Endothelial cell of hepatic sinusoid (primary cell): ENCODE data around the gene KRT79.

Source experiments
- in situ Hi-C: cut with HindIII; loops from 2 replicates; pipeline ENCODE4 v1.10.0; 2017; ENCODE audit warnings: low sequenced_read_pairs

Gene KRT79

DNA sequence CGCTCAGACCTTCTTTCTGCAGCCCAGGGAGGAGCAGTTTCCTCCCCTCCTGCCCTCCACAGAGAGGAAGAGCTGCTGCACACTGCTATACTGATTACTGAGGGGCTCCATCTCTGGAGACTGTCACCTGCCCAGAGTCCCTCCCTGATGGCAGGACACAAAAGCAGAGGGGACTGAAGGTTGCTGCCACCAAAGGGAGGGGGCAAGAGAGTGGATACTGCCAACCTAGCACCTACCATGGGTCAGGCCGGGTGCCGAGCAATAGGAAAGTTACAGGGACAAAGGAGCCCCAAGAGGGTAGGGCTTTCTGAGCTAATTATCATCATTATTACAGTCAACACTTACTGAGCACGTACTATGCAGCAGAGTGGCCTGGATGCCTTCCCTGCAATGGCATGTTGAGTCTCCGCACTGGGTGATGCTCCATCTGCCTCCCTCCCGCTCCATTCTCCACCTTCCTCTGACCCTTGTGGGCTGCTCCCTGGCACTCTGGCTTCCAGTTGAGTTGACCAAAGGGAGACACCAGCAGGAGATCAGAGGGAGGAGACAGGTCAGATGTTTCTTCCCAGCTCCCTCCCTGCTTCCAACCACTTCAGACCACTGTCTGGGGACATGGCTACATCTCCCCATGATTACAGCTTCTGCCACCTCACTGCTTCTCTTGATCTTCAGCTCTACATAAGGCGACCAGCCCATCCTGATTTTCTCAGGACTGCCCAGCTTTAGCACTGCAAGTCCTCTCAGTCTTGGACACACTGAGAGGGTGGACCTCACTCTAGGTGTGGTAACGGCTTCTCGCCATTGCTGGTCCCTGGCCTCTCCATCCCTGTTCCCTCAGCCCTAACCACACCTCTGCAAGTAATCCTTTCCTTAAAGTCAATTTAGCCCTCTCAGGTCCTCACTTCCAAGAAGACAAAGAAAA, 2.6 kb upstream of the KRT79 start:
- in situ Hi-C loops, result no loop called here

DNA sequence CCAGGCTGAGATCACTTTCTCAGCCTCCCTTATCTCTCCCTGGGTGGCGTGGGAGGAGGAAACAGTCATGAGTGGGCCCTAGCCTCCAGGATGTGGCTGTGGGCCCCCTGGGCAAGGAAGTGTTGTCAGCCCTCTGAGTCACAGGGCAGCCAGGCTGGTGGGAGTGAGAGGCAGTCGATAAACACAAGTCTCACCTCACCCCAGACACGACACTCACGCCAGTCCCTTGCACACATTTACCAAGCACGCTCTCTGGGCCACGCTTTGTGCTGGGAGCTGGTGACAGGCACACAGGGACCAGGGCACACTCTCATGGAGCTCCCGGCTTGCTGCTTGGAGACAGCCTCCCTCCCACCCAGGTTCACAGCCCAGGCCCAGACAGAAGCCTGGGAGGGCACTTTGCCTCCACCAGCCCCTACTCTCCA, 1.9 kb upstream of the KRT79 start:
- in situ Hi-C loops, result no loop called here

DNA sequence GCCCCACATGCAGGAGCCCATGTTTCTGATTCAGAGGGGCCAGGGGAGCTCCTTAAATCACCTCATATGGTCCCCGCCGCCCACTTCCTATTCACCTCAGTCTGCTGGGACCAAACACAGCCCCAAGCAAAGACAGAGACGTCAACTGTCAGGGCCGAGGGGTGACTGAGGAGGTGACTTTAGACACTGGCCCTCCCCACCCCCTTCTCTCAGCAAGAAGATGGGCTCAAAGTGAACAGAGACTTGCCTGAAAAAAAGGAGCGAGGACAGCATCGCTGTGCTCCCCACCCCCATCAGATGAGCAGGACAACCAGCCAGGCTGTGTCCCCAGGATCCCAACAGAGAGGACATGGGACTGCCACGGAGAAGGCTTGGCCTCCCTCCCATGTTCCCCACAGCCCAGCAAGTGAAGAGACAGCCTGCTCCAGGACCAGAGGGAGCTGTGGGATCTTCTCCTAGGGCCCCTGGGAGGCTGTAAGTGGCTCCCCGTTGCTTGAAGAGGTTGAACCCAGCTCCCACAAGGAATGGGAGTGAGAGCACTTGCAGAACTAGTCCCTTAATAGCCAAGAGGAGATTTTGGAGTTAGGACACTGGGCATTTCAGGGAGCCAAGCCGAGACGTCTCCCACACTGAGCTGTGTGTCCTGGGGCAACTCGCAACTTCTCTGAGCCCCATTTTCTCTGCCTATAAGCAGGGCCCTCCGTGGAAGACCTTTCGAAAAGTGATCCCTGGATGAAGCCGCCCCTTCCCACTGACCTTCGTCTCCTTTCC, 1.3 kb upstream of the KRT79 start:
- in situ Hi-C loops, result no loop called here

GRCh38 chr12:52834727-52835001, 553 bp upstream of the KRT79 start:
- in situ Hi-C loops, result no loop called here

DNA sequence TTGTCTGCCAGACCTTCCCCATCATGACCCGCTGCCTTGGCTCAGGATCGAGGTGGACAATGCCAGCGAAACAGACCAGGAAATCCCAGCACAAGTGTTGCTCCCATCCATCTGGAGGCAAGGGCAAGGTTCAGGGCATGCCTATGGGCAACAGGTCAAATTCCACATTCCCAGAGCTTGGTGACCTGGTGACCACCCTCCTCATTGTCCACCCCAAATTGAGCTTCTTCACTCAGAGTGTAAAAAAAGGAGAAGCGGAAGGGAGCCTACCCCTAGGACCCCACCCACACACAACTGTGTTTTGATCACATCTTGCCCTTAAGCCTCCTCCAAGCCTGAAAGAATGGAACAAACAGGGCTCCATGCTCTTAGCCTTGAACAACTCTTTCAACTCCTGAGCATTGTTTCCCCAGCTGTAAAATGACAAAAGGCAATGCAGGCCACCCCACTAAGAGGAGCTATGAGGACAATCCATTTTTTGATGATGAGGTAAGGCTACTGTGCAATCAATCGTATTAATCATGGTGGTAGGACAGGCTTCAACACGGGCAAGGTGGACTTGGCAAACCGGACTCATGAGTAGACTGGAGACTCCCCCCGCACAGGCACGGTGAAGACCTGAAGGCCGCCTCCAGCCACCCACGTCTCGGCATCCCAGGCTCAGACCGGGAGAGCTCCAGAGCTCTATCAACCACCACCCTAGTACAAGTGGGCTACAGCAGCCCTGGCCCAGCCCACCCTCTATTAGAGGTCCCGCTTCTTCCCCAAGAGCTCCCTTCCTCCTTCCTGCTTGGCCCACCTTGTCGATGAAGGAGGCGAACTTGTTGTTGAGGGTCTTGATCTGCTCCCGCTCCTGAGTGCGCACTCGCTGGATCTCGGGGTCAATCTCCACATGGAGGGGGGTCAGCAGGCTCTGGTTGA, 866 bp downstream of the KRT79 start:
- in situ Hi-C loops, result no loop called here

DNA sequence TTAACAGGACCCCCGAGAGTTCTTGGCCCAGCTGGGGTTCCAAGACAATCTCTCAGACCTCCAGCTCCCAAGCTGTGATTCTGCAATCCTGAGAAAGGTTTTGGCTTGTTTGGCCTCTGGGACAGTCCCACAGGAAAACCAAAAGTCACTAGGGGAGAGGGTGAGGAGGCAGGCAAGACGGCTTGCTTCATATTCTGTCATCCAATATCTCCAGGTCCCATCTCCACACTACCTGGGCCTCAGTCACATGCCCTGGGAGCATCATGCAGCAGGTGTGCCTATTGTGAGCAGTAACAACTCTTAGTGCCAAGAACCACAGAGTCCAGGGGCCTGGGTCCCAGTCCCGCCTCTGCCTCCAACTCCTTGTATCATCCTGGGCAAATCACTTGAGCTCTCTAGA, 1.7 kb downstream of the KRT79 start:
- in situ Hi-C loops, result no loop called here

DNA sequence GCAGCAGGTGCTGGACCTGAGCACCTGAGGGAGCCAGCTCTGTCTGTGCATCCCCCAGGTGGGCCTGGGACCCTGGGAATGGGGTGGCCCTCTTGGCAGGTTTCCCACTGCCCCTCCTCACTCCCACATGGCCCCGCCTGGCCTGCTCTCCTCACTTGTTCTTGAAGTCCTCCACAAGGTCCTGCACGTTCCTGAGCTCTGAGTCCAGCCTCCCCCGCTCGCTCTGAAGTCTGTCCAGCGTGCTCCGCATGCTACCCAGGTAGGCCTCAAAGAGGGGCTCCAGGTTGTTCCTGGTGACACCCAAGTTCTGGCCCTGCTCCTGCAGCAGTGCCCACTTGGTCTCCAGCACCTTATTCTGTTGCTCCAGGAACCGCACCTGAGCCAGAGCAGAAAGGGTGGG, 2.9 kb downstream of the KRT79 start:
- in situ Hi-C loops, result no loop called here

GRCh38 chr12:52829986-52830770, 3.9 kb downstream of the KRT79 start:
- in situ Hi-C loops, result no loop called here

- in situ Hi-C loops, result no loop called here
These were observed 5.5 kb downstream of the KRT79 start for GRCh38 chr12:52828591-52829021.

- in situ Hi-C loops, result no loop called here
These were observed 6.0 kb downstream of the KRT79 start for GRCh38 chr12:52828156-52828555.

- in situ Hi-C loops, result no loop called here
These were observed 6.5 kb downstream of the KRT79 start for GRCh38 chr12:52827499-52828090.

DNA sequence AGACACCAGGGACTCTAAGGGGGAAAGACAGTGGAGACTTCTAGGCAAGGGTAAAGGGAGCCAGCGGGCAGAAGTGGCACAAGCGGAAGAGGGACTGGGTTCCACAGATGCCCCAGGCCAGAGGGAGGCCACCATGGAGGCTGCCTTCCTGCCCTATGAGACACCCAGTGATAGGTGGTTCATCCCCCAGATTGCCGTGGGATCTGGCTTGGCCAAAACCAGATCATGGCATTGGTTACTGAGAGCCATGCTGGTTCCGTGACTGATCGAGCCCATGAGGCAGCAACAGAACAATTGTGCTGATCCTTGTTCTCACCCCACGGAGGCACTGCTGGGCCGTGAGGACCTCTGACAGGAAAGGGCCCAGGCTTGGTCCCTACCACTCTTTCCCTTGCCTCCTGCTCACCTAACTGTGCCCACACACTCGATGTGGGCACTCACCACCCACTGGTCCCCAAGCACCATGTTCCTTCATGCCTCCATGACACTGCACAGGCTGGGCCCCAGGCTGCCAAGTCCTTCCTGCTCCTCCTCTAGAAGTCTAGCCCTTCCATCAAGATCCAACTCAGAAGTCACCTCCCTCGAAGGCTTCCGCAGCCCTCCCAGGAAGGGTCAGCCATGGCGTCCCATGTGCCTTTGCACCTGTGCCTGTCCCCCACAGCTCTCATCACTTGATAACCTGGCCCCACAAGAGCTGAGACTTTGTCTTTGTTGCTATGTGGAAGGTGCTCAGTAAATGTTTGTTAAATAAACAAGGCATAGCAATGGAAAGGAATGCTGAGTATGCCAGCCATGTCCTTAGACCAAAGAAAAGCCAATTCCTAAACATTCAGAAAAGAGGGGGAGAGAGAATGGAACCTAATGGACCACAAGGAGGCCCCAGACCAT, 7.3 kb downstream of the KRT79 start:
- in situ Hi-C loops, result no loop called here

DNA sequence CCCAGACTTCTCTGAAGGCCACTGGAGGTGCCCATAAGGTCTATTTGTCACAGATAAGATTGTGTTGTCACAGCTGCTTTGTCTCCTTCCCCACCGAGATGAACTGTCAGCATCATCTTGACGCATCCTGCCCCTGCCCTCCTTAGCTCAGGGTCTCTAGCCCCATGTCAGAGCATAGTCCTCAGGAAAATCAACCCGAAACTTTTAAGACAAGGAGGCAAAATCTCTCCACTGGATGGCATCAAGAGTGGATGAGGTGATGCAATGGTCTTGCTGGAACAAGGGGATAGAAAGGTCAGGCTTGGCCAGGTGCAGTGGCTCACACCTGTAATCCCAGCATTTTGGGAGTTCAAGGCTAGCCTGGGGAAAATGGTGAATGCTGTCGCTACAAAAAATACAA, 8.2 kb downstream of the KRT79 start:
- in situ Hi-C loops, result no loop called here

GRCh38 chr12:52824741-52825410, 9.2 kb downstream of the KRT79 start:
- in situ Hi-C loops, result loop anchor here (5.0 kb wide), 1 partner anchor 37 kb away; no protein-coding TSS in a partner anchor

DNA sequence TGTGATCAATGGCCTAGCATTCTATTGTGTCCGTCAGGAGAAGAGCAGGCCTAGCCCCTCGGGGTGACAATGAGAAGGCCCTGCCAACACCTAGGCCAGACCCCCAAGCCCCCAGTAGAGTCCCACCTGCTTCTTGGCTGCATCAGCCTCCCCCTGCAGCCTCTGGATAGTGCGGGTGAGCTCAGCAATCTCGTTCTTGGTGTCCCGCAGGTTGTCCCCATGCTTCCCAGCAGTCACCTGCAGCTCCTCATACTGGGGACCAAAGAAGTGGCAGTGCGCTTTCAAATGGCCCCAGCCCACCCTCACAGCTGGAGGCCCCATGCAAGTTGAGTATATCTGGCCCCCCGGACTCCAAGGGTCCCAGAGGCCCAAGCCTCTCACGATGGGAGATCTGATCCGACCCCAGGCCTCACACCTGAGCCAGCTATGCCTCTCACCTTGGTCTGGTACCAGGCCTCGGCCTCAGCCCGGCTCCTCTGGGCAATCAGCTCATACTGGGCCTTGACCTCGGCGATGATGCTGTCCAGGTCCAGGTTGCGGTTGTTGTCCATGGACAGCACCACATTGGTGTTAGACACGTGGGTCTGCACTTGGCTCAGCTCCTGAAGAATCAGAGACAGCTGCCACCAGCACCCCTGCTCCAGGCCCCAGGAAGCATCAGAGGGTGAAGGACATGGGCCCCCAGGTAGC, 10.2 kb downstream of the KRT79 start:
- in situ Hi-C loops, result loop anchor here (5.0 kb wide), 1 partner anchor 38 kb away; no protein-coding TSS in a partner anchor

DNA sequence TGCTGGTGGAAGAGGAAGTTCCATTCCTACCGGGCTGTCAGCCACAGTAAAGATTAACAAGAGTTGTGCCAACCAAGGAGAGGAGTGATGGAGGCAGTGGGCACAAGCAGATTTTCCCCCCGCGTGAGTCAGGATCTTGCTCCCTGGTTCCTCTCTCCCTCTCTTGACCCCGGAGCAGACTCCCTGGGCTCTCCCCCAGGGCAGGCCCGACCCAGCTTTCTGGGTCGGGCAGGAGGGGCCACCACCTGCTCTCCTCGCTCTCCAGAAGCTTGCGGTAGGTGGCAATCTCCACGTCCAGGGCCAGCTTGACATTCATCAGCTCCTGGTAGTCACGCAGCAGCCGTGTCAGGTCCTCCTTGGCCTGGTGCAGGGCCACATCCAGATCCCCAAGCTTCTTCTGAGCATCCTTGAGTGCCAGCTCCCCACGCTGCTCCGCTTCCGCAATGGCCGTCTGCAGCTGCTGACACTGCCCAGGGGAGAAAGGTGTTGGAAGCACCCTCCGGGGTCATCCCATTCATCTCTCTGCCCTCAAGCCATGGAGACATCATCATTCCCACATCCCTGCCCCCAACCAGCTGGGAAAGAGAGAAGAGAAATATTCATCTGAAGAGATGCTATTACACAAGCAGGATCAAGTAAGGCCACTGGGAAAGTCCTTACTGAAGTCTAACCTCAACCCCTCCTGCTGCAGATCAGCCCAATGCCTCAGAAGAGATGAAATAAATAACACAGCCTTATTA, 11.2 kb downstream of the KRT79 start:
- in situ Hi-C loops, result loop anchor here (5.0 kb wide), 1 partner anchor 39 kb away; no protein-coding TSS in a partner anchor
